HEK293 (cell line): ENCODE data around the gene MPV17L.

ENCODE experiments used
- INSM2 ChIP-seq: fragments of 450-650 bp; formaldehyde crosslinking; IDR thresholded peaks from 2 replicates; pipeline ENCODE4 v1.5.1; 2016; ENCODE audit warnings: missing biosample characterization, missing genetic modification characterization
- PBX3 ChIP-seq: sonication (generic); formaldehyde crosslinking; IDR thresholded peaks from 2 replicates; pipeline ENCODE4 v1.8.1; 2022; ENCODE audit warnings: mild to moderate bottlenecking, moderate library complexity, missing genetic modification reagents
- PRDM1 ChIP-seq: fragments of 450-650 bp; formaldehyde crosslinking; IDR thresholded peaks from 2 replicates; pipeline ENCODE4; 2016; ENCODE audit warnings: missing biosample characterization, missing genetic modification characterization
- SCRT1 ChIP-seq: fragments of 450-650 bp; formaldehyde crosslinking; IDR thresholded peaks from 2 replicates; pipeline ENCODE4 v1.5.1; 2016; ENCODE audit warnings: missing biosample characterization, missing genetic modification characterization, borderline replicate concordance
- TCF7L2 ChIP-seq: IDR thresholded peaks from 2 replicates; pipeline ENCODE4 v1.6.1; 2011; ENCODE audit warnings: low read depth, mild to moderate bottlenecking, inconsistent platforms, low read length, moderate library complexity, borderline replicate concordance
- ZBTB48 ChIP-seq: fragments of 450-650 bp; formaldehyde crosslinking; IDR thresholded peaks from 2 replicates; pipeline ENCODE4 v1.5.1; 2016; ENCODE audit warnings: missing biosample characterization, missing genetic modification characterization
- ZBTB8A ChIP-seq: fragments of 450-650 bp; formaldehyde crosslinking; IDR thresholded peaks from 2 replicates; pipeline ENCODE4 v1.5.1; 2016; ENCODE audit warnings: missing biosample characterization, missing genetic modification characterization
- ZNF148 ChIP-seq: fragments of 450-650 bp; formaldehyde crosslinking; IDR thresholded peaks from 2 replicates; pipeline ENCODE4 v1.5.0; 2017; ENCODE audit warnings: missing biosample characterization, missing genetic modification characterization, borderline replicate concordance
- ZNF266 ChIP-seq: fragments of 450-650 bp; formaldehyde crosslinking; IDR thresholded peaks from 2 replicates; pipeline ENCODE4 v1.5.1; 2016; ENCODE audit warnings: missing biosample characterization, missing genetic modification characterization, low read depth
- ZNF292 ChIP-seq: fragments of 450-650 bp; formaldehyde crosslinking; IDR thresholded peaks from 2 replicates; pipeline ENCODE4 v1.5.1; 2016; ENCODE audit warnings: low read depth, missing biosample characterization, missing genetic modification characterization, borderline replicate concordance
- ZNF366 ChIP-seq: fragments of 450-650 bp; formaldehyde crosslinking; conservative IDR thresholded peaks from 2 replicates; pipeline ENCODE4 v1.5.1; 2016; ENCODE audit warnings: missing biosample characterization, missing genetic modification characterization
- ZNF423 ChIP-seq: fragments of 450-650 bp; formaldehyde crosslinking; IDR thresholded peaks from 2 replicates; pipeline ENCODE4 v1.5.1; 2016; ENCODE audit warnings: missing biosample characterization, missing genetic modification characterization
- ZNF561 ChIP-seq: fragments of 450-650 bp; IDR thresholded peaks from 2 replicates; pipeline ENCODE4 v1.5.1; 2018; ENCODE audit warnings: missing biosample characterization, missing genetic modification characterization, borderline replicate concordance
- ZNF596 ChIP-seq: fragments of 450-650 bp; IDR thresholded peaks from 2 replicates; pipeline ENCODE4 v1.5.0; 2018; ENCODE audit warnings: missing biosample characterization, mild to moderate bottlenecking, missing genetic modification characterization, moderate library complexity
- ZNF600 ChIP-seq: fragments of 450-650 bp; formaldehyde crosslinking; IDR thresholded peaks from 2 replicates; pipeline ENCODE4 v1.5.1; 2016; ENCODE audit warnings: missing biosample characterization, missing genetic modification characterization
- ZNF621 ChIP-seq: fragments of 450-650 bp; formaldehyde crosslinking; IDR thresholded peaks from 2 replicates; pipeline ENCODE4 v1.5.1; 2017; ENCODE audit warnings: missing biosample characterization, missing genetic modification characterization
- ZNF629 ChIP-seq: fragments of 450-650 bp; formaldehyde crosslinking; IDR thresholded peaks from 2 replicates; pipeline ENCODE4 v1.5.1; 2017; ENCODE audit warnings: missing biosample characterization, missing genetic modification characterization
- ZNF654 ChIP-seq: fragments of 450-650 bp; formaldehyde crosslinking; IDR thresholded peaks from 2 replicates; pipeline ENCODE4 v1.5.1; 2016; ENCODE audit warnings: low read depth, missing biosample characterization, missing genetic modification characterization
- ZNF692 ChIP-seq: fragments of 450-650 bp; formaldehyde crosslinking; IDR thresholded peaks from 2 replicates; pipeline ENCODE4 v1.5.1; 2016; ENCODE audit warnings: missing biosample characterization, missing genetic modification characterization
- ZNF701 ChIP-seq: fragments of 450-650 bp; formaldehyde crosslinking; IDR thresholded peaks from 2 replicates; pipeline ENCODE4 v1.5.1; 2016; ENCODE audit warnings: missing biosample characterization, missing genetic modification characterization
- TF ChIP-seq, protein P1 (sequence below): fragments of 450-650 bp; formaldehyde crosslinking; IDR thresholded peaks from 2 replicates; pipeline ENCODE4 v1.5.1; 2016; ENCODE audit warnings: missing biosample characterization, missing genetic modification characterization, borderline replicate concordance
- TF ChIP-seq, protein P2 (sequence below): fragments of 450-650 bp; formaldehyde crosslinking; IDR thresholded peaks from 2 replicates; pipeline ENCODE4 v1.5.1; 2017; ENCODE audit warnings: missing biosample characterization, missing genetic modification characterization
- TF ChIP-seq, protein P3 (sequence below): fragments of 450-650 bp; formaldehyde crosslinking; IDR thresholded peaks from 2 replicates; pipeline ENCODE4 v1.5.1; 2016; ENCODE audit warnings: missing biosample characterization, missing genetic modification characterization
- TF ChIP-seq, protein P4 (sequence below): fragments of 450-650 bp; formaldehyde crosslinking; IDR thresholded peaks from 2 replicates; pipeline ENCODE4 v1.5.1; 2017; ENCODE audit warnings: missing biosample characterization, missing genetic modification characterization

The MPV17L gene

DNA sequence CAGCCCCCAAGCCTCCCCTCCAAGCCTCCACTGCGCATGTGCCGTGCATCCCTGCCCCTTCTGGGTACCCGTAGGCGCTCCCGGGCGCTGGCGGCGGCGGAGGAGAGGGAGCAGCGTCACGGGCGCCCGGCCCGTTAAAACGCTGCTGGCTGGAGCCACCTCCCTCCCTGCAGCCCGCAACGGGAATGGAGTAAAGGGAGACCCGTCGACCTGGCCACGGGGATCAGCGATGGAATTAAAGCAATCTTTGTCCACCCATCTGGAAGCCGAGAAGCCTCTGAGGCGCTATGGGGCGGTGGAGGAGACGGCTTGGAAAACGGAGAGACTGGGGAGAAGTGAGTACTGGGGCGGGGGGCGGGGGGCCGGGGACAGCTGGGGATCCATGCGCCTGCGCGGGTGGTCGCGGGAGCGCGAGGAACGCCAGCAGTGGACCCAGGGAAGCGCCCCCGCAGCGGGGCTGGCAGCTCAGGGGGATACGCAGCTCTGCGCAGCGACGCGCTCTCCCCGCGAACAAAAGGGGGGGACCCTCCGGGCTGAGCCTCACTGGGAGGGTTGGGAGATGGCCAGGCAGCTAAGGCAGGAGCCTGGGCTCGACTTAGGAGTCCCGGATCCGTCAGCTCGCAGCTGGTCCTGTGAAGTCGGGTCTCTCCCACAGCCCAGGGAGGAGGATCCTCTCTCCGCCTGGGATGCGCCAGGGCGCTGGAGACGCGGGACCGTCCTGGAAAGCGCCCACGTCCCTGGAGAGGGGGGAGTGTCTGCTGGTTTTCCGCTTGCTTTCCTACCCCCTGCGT, 39.1 kb downstream of the MPV17L start, which contains the start of gene BMERB1 (continued):
- TF ChIP-seq ZNF692, result no peak
- no peak for TF ChIP-seq PBX3 (CRISPR knock-in tag)
- no peak for TF ChIP-seq ZNF366 (tag by site-specific recombination)
- TF ChIP-seq, protein P1, sequence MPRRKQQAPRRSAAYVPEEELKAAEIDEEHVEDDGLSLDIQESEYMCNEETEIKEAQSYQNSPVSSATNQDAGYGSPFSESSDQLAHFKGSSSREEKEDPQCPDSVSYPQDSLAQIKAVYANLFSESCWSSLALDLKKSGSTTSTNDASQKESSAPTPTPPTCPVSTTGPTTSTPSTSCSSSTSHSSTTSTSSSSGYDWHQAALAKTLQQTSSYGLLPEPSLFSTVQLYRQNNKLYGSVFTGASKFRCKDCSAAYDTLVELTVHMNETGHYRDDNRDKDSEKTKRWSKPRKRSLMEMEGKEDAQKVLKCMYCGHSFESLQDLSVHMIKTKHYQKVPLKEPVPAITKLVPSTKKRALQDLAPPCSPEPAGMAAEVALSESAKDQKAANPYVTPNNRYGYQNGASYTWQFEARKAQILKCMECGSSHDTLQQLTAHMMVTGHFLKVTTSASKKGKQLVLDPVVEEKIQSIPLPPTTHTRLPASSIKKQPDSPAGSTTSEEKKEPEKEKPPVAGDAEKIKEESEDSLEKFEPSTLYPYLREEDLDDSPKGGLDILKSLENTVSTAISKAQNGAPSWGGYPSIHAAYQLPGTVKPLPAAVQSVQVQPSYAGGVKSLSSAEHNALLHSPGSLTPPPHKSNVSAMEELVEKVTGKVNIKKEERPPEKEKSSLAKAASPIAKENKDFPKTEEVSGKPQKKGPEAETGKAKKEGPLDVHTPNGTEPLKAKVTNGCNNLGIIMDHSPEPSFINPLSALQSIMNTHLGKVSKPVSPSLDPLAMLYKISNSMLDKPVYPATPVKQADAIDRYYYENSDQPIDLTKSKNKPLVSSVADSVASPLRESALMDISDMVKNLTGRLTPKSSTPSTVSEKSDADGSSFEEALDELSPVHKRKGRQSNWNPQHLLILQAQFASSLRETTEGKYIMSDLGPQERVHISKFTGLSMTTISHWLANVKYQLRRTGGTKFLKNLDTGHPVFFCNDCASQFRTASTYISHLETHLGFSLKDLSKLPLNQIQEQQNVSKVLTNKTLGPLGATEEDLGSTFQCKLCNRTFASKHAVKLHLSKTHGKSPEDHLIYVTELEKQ (tag by site-specific recombination), result no peak
- no peak for TF ChIP-seq ZNF148 (tag by site-specific recombination)
- TF ChIP-seq, protein P2, sequence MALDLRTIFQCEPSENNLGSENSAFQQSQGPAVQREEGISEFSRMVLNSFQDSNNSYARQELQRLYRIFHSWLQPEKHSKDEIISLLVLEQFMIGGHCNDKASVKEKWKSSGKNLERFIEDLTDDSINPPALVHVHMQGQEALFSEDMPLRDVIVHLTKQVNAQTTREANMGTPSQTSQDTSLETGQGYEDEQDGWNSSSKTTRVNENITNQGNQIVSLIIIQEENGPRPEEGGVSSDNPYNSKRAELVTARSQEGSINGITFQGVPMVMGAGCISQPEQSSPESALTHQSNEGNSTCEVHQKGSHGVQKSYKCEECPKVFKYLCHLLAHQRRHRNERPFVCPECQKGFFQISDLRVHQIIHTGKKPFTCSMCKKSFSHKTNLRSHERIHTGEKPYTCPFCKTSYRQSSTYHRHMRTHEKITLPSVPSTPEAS, result no peak
- no peak for TF ChIP-seq ZNF621
- no peak for TF ChIP-seq ZNF423 (tag by site-specific recombination)
- no peak for TF ChIP-seq ZNF629 (tag by site-specific recombination)
- no peak for TF ChIP-seq ZNF654 (tag by site-specific recombination)
- TF ChIP-seq ZNF292 (tag by site-specific recombination), result no peak
- no peak for TF ChIP-seq TCF7L2
- TF ChIP-seq ZNF561 (tag by site-specific recombination), result no peak
- 0 out of 2 replicates have a peak, but pooled peaks have one; percentile 24 for TF ChIP-seq ZBTB48 (tag by site-specific recombination)
- TF ChIP-seq, protein P3, sequence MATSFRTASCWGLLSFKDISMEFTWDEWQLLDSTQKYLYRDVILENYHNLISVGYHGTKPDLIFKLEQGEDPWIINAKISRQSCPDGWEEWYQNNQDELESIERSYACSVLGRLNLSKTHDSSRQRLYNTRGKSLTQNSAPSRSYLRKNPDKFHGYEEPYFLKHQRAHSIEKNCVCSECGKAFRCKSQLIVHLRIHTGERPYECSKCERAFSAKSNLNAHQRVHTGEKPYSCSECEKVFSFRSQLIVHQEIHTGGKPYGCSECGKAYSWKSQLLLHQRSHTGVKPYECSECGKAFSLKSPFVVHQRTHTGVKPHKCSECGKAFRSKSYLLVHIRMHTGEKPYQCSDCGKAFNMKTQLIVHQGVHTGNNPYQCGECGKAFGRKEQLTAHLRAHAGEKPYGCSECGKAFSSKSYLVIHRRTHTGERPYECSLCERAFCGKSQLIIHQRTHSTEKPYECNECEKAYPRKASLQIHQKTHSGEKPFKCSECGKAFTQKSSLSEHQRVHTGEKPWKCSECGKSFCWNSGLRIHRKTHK (tag by site-specific recombination), result no peak
- peak; percentile 56; the same call in 1 of the 2 replicates for TF ChIP-seq ZBTB8A
- peak; percentile 91 for TF ChIP-seq ZNF600
- no peak for TF ChIP-seq ZNF266 (tag by site-specific recombination)
- TF ChIP-seq, protein P4, sequence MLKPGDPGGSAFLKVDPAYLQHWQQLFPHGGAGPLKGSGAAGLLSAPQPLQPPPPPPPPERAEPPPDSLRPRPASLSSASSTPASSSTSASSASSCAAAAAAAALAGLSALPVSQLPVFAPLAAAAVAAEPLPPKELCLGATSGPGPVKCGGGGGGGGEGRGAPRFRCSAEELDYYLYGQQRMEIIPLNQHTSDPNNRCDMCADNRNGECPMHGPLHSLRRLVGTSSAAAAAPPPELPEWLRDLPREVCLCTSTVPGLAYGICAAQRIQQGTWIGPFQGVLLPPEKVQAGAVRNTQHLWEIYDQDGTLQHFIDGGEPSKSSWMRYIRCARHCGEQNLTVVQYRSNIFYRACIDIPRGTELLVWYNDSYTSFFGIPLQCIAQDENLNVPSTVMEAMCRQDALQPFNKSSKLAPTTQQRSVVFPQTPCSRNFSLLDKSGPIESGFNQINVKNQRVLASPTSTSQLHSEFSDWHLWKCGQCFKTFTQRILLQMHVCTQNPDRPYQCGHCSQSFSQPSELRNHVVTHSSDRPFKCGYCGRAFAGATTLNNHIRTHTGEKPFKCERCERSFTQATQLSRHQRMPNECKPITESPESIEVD (tag by site-specific recombination), result no peak
- no peak for TF ChIP-seq PRDM1
- no peak for TF ChIP-seq INSM2 (tag by site-specific recombination)
- no peak for TF ChIP-seq SCRT1
- TF ChIP-seq ZNF596, result no peak
- no peak for TF ChIP-seq ZNF701 (tag by site-specific recombination)
